GM08714 (cell line): ENCODE results near the gene GDPD5.

Experiments used
- H3K4me3 ChIP-seq: fragments of 200-500 bp; sonication (Bioruptor generic); 2 replicates; pipeline ENCODE4 v1.5.1; 2014; ENCODE audit warnings: mild to moderate bottlenecking, low read length, inconsistent platforms
- ZNF274 ChIP-seq: IDR thresholded peaks from 2 replicates; pipeline ENCODE4 v1.6.1; 2012; ENCODE audit warnings: mild to moderate bottlenecking, low read depth, low read length

The GDPD5 gene

DNA sequence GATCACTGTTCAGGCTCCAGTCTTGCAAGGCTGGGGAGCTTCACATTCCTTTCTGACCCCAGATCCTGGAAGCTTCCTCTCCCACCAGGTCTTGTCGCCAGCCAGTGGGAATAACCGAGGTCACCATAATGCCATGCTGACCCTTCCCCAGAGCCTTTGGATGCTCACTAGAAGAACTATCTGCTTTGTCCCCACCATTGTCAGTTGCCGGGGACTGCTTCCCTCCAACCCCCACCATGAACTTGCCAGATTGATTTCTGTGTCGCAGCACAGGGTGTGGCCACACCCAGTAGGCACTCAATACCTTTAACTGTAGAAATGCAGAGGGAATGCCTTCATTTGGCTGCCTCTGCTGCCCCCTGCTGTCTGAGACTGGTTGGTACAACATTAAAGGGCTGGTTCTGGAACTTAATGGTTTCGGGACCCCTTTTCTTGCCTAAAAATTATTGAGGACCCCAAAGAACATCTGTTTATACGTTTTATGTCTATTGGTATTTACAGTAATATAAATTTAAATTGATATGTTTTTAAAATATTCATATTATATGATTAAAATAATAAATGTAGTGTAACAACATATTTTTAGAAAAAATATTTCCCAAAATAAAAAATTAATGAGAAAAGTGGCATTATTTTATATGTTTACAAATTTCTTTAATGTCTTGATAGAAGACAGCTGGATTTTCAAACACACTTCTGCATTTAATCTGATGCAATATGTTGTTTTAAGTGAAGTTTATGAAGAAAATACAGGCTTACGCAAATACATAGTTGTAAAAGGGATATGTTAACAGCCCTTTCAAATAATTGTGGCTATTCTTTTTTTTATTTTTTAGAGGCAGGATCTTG is 6.7 kb upstream of the GDPD5 start:
- H3K4me3 ChIP-seq = no peak overlapping the region
- no peak for TF ChIP-seq ZNF274

DNA sequence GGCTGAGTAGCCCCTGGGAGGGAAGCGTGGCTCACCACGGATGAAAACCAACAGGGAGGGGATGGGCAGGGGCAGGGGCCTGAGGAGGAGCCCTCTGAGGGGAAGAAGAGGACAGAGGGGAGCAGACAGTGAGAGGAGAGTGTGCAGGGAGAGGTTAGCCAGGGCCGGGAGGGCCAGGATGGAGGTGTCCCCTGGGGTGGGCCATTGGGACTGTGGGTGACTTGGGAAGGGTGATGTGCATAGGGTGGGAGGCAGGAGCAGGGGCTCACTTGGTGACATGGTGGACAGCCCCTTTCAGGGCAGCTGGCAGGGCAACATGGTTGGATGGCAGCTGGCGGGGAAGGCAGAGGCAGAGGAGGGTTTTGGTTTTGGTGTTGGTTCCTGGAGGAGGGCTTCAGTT is 5.6 kb upstream of the GDPD5 start:
- no peak for TF ChIP-seq ZNF274

DNA sequence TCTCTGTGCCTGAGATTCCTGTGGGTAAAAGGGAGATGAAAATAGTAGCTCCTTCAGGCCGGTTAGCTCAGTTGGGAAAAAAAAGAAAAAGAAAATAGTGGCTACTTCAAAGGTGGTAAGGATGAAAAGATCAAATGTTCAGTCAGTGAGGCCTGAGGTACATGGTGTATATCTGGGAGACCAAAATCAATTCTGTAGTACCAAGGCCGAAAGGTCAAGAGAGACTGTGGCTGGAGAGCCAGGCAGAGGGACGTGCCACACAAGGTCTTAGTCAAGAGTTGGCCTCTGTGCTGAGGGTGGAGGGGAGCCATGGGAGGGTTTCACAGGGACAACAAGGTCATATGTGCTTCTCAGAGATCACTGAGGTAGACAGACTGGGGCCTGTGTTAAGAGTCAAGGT is 4.8 kb upstream of the GDPD5 start:
- no peak for TF ChIP-seq ZNF274
- no peak overlapping the region for H3K4me3 ChIP-seq

More for the DNA sequence above, 5.6 kb upstream of the GDPD5 start:
- H3K4me3 ChIP-seq = no peak overlapping the region

DNA sequence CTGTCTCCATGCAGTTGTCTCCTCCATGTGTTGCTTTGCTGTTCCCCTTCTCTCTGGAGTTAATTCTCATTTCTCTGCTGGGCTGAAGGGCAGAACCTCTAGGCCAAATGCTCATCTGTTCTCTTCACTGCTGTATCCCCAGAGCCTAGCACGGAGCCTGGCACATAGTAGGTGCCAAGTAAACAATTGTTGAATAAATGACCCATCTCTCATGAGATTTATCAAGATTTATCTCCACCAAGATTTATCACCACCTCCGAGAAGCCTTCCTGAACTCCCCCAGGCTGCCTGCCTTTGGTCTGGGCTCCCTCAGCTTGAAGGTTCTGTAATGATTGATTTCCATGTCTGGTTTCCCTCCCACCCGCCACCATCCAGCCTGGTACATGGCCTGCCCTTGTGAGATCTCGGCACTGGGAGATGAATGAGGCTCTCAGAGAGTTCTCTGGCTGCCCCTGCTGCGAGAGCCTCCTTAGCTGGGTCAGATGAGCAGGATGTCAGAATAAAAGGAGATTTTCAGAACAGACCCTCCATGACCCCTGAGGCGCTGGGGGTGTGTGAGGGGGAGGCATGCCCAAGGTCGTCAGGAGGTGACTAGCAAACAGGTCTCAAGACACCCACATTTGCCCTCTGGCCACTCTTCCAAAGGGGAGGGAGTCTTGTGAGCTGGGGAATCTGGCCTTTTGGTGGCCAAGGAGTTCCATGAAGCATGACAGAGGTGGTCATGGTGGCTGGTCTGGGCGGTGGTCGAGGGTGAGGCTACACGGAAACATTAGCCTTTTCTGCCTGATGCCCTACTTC is 2.4 kb upstream of the GDPD5 start:
- H3K4me3 ChIP-seq = no peak overlapping the region
- TF ChIP-seq ZNF274 = no peak

DNA sequence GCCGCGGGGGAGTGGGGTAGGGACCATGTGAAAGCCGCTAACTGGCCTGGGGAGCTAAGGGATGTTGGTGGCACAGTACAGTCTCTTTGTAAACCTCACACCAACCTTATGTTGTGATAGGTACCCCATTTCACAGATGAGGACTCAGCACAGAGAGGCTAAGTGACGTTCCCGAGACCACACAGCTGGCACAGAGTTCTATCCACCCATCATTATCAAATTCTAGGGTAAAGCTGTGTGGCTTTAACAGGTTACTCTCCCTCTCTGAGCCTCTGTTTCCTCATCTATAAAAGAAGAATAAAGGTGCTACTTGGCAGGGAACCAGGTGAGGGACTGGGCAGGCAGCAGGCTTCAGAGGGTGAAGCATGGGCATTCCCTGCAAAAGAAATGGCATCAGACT is 1.4 kb upstream of the GDPD5 start:
- TF ChIP-seq ZNF274 = no peak
- no peak overlapping the region for H3K4me3 ChIP-seq

DNA sequence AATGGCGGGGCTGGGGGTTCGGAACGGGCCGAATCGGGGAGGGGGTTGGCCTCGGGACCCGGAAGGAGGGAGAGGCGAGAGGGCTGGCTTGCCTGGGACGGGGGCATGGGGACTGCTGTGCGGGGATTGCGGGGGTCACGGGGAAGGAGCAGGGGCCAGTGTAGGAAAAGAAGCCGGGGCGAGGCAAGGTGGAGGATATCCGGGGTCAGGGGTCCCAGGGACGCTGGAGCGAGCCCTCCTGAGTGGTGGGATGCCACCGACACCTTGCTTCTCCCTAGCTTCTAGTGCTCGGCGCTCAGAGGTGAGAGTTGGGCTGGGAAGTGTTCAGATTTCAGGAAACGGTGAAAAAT is 426 bp upstream of the GDPD5 start:
- H3K4me3 ChIP-seq = peak overlapping the region; percentile 57; the same call in 1 of the 2 replicates
- TF ChIP-seq ZNF274 = no peak

DNA sequence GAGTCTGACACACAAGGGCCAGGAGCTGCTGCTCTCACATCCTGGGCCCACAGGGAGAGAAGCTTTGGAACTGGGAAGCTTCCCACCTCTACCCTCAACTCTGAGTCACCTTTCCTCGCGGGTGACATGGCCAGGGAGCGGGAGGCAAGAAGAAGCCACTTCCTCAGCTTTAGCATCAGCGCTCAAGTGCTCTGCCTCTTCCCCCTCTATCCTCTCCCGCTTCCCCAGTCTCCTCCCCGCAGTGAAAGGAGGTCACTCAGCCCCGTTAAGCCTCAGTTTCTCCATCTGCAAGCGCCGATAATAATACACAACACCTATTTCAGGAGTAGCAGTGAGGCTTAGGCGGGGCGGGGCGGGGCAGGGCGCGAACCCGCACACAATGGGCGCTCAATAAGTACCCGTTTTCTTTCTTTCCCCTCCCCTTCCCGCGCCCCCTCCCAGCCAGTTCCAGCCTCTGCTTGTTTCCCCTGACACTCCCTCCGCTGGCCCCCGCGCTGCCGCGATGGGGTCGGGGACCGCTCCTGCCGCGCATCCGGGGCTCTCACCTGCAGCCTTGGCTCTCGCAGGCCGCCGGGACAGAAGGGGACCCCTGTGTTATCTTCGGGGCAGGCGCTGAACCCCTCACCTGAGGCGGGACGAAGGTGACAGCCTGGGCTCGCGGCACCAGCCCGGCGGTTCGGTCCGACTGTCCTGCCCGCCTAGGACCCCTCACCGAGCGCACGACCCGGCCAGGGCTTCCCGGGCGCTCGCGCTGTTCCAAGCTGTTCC is 892 bp downstream of the GDPD5 start:
- peak overlapping the region; percentile 57; the same call in 1 of the 2 replicates for H3K4me3 ChIP-seq
- no peak for TF ChIP-seq ZNF274

DNA sequence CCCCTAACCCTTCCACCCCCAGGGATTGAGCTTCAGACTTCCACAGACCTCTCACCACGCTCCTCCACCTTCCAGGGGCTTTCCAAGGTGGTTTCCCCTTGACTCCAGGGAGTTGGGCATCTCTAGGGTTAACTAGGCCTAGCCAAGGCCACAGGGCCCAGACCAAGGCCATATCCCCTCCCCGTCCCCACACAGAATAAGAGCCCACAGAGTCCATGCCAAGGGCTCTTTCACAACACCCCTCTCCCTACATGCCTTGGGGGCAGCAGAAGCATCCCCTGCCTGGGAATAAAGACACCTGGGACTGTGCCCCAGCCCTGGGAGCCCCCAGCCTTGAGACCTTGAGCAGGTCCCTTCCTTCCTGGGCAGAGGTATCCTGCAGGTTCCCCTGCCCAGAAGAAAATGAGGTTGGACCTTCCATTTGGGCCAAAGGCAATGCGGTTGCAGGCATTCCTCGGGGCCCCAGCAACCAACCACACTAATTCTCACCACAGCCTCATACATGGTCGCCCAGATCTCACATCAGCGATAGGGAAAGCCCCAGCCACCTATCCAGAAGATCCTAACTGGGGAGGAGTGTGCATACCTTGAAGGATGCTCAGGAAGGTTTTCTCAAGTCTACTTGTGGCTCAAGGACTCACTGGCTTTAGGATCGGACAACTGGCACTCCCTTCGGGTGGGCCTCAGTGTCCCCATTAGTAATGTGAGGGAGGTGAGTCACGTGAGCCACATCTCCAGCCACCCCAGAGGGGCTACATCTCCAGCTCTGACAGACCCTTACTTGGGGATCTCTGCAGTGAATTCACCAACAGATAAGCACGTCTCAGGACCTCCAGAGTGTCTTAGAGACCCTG is 1.7 kb downstream of the GDPD5 start:
- no peak for TF ChIP-seq ZNF274
- H3K4me3 ChIP-seq = no peak overlapping the region

DNA sequence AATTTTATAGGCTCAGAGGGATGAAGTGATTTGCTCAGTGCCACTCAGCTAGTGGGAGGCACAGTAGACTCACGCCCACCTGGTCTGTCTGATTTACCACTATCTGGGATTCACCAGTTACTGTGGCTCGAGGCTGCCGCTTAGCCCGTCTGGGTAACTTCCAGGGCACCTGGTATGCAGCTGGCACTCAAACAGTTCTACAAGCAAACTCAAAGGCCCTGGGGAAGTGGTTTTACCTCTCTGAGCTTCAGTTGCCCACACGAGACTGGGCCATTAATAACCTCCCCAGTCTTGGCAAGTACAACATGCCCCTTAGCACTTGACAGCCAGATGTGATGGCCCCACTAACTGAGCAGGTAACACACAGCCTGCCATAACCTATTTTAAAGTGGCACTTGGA is 2.6 kb downstream of the GDPD5 start:
- no peak overlapping the region for H3K4me3 ChIP-seq
- no peak for TF ChIP-seq ZNF274

DNA sequence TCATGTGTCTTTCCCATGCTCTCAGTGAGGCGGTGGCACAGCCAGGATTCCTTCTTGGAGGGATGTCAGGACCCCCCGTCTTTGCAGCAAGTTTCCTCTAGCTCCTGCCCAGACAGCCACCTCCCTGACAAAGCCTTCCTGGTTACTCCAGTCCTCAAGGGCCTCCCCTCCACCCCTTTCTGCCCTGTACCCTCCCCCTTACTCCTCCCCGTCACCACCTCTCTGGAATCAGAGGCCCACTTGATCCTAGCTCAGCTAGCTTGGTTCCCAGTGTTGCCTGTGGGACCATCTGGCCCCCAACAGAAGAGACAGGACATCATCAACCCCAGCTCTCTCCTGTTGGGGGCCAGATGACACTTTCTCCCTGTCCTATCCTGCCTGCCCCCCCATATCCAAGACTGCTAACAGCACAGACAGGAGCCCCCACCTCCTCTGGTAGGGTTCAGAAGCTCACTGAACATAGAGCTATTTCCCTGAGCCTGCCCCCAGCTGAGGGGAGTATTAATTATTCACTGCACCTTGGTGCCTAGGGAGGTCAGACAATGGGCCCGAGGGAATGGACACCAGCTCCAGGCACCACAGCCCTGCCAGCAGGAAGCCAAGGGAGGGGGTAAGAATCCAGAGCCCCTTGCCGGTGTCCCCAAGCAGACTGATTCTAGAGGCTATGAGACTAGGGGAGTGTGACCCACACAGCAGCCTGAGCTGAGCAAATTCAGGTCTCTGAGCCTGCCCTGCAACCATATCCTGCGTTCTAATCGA is 3.3 kb downstream of the GDPD5 start:
- H3K4me3 ChIP-seq = no peak overlapping the region
- no peak for TF ChIP-seq ZNF274

DNA sequence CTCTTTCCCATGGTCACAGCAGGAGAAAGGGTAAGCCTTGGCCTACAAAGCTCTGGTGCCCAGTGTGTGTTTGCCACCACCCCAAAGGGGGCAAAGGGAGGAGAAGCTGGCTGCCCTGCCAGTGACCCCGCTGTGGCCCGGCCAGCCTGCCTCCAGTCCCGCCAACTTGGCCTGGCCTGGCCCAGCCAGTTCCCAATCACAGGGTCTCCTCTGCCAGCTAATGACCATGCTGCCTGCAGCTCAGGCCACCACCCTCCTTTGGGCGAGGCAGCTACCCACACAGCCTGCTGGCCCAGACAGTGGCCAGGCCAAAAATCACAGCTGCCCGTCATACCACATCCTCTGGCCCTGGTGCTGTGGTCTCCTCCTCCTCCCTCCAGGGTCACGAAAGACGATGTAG is 5.1 kb downstream of the GDPD5 start:
- no peak overlapping the region for H3K4me3 ChIP-seq
- TF ChIP-seq ZNF274 = no peak

DNA sequence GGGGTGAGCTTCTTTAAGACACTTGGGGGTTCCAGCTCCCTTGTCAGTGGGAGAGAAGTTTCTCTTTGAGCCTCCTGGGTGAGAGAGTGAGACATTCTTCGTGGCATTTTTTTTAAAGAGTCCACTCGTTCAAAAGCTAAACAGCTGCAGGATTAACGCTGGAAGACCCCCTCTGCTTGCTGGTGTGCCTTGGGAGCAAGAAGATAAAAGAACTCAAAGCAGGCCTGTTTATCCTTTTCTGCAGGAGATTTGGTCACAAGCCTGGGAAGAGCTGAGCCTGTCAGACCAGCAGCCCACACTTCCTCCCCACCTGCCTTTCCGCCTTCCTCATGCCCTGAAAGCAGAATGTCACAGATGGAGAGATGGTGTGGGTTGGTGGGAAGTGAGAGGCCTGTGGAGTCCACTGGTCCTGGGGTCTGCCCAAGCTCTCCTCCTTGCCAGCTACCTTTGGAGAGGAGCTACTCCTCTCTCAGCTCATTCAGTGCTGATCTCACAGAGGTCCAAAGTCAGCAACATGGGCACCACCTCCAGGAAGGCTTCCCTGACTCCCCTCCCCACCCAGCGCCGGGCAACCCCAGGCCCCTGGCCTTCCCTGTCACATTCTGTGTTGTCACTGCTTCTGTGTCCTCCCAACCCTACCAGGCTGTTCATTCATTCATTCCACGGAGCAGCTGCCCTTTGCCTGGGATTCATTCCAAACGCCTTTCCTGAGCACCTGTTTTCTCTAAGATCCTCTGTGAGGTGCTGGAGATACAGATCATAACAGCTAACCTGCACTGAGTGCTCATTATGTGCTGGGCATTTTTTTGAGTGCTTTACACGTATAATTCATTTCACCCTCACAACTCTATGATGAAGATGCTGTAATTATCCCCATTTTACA is 6.7 kb downstream of the GDPD5 start:
- TF ChIP-seq ZNF274 = no peak
- H3K4me3 ChIP-seq = no peak overlapping the region

DNA sequence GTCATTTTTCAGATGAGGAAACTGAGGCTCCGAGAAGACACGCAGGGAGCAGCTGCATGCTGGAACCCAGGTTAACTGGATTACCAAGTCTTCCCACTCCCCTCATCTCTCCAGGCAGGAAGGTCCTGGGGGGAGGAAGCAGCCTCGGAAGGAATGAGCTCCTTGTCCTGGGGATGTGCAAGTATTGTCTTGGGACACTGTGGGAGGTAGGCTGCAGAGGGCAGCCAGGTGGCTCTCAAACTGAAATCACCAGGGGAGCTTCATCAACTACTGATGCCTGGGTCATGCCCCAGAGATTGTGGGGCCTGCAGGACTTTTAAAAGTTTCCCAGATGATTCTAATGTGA is 7.6 kb downstream of the GDPD5 start:
- TF ChIP-seq ZNF274 = no peak
- H3K4me3 ChIP-seq = no peak overlapping the region
